GM12878 (cell line): ENCODE data around the gene BEND7. TPM values are rescaled to one million over a fixed set of nuclear protein-coding genes. Genes with fewer than 3 reads are reported as not detected.

ENCODE experiments used
- ATAC-seq: fragments of 200-7000 bp; cut with Tn5 transposase; 3 replicates; pipeline ENCODE4 v1.9.1; 2020; ENCODE audit warnings: mild to moderate bottlenecking, moderate library complexity
- BruUV-seq: library from RNA; stranded (reverse); fragments of 400-500 nt; replicated peaks from 2 replicates; lab custom pipeline; 2021; lab: Mats Ljungman, UMichigan
- CTCF ChIA-PET: fragments of 300-600 bp; sonication (Branson Sonifier 250); formaldehyde crosslinking; extraction: SDS; loops from one replicate; lab custom pipeline; 2021; ENCODE audit warnings: inconsistent platforms; lab: Yijun Ruan, JAX
- POLR2A ChIA-PET: fragments of 350-600 bp; formaldehyde crosslinking; extraction: SDS; loops from one replicate; lab custom pipeline; 2021; ENCODE audit warnings: inconsistent platforms; lab: Charles Lee
- RAD21 ChIA-PET: fragments of 300-600 bp; sonication (Branson Sonifier 250); formaldehyde crosslinking; loops from one replicate; lab custom pipeline; 2023; ENCODE audit warnings: antibody characterized with exemption; ENCODE audit not compliant: unreplicated experiment; lab: Charles Lee
- SMC1A ChIA-PET: fragments of 300-600 bp; sonication (Branson Sonifier 250); formaldehyde crosslinking; loops from one replicate; lab custom pipeline; 2023; ENCODE audit not compliant: unreplicated experiment, uncharacterized antibody; lab: Charles Lee
- DNase-seq: peaks from one replicate; pipeline ENCODE4 v3.0.0-alpha.2; 2011; ENCODE audit warnings: low read depth, low spot score
- FAIRE-seq: peaks from 3 replicates; lab custom pipeline; 2011; peaks lifted over from hg19 to GRCh38; lab: Jason Lieb, UNC
- H2AFZ ChIP-seq: 2 replicates; pipeline ENCODE4 v1.6.0; 2011; ENCODE audit warnings: low read depth, low read length, control low read depth; ENCODE audit not compliant: control insufficient read depth
- H3K27ac ChIP-seq: 2 replicates; pipeline ENCODE4 v1.5.1; 2011; ENCODE audit warnings: control low read depth; ENCODE audit not compliant: control insufficient read depth, insufficient read depth
- H3K27me3 ChIP-seq, 2 experiments: replicated peaks in 1 of 2; 2 replicates each; pipeline versions ENCODE4 v1.6.0 to v1.6.1; 2011; ENCODE audit warnings: low read length in 1 of 2; ENCODE audit not compliant: control insufficient read depth in 2 of 2, insufficient read depth in 2 of 2
- H3K36me3 ChIP-seq, 2 experiments: 2 replicates each; pipeline ENCODE4 v1.5.1; 2011; ENCODE audit warnings: low read length in 1 of 2; ENCODE audit not compliant: control insufficient read depth in 2 of 2, insufficient read depth in 2 of 2
- H3K4me1 ChIP-seq: 2 replicates; pipeline ENCODE4 v1.6.1; 2011; ENCODE audit warnings: mild to moderate bottlenecking, low read length, moderate library complexity, mixed read lengths; ENCODE audit not compliant: control insufficient read depth, insufficient read depth
- H3K4me2 ChIP-seq: 2 replicates; pipeline ENCODE4 v1.6.0; 2011; ENCODE audit warnings: control low read depth; ENCODE audit not compliant: control insufficient read depth, insufficient read depth
- H3K4me3 ChIP-seq: fragments of 200-600 bp; sonication (generic); 2 replicates; pipeline ENCODE4 v1.5.1; 2016
- H3K79me2 ChIP-seq: 2 replicates; pipeline ENCODE4 v1.6.0; 2011; ENCODE audit warnings: low read length; ENCODE audit not compliant: control insufficient read depth, insufficient read depth
- H3K9ac ChIP-seq: 2 replicates; pipeline ENCODE4 v1.8.0; 2011; ENCODE audit warnings: low read length, control low read depth, mixed read lengths; ENCODE audit not compliant: control insufficient read depth, insufficient read depth
- H3K9me3 ChIP-seq: replicated peaks from 3 replicates; pipeline ENCODE4 v1.5.1; 2011; ENCODE audit warnings: mild to moderate bottlenecking, low read length; ENCODE audit not compliant: control insufficient read depth, insufficient read depth
- H4K20me1 ChIP-seq: 2 replicates; pipeline ENCODE4 v1.6.0; 2011; ENCODE audit not compliant: control insufficient read depth, insufficient read depth
- BRCA1 ChIP-seq: IDR thresholded peaks from 2 replicates; pipeline ENCODE4 v1.6.1; 2011; ENCODE audit warnings: low read depth, low read length, improper control_type of control experiment
- CBX3 ChIP-seq: fragments of 200-600 bp; sonication (generic); IDR thresholded peaks from 2 replicates; pipeline ENCODE4 v1.6.1; 2016; ENCODE audit warnings: low read depth, borderline replicate concordance
- CREM ChIP-seq: IDR thresholded peaks from 2 replicates; pipeline ENCODE4 v1.6.1; 2014; ENCODE audit warnings: antibody characterized with exemption, low read depth
- DPF2 ChIP-seq: fragments of 450-650 bp; IDR thresholded peaks from 2 replicates; pipeline ENCODE4 v1.6.1; 2017; ENCODE audit warnings: mild to moderate bottlenecking
- HCFC1 ChIP-seq: fragments of 150-350 bp; IDR thresholded peaks from 2 replicates; pipeline ENCODE4 v1.6.1; 2014; ENCODE audit warnings: low read length
- IKZF1 ChIP-seq: fragments of 450-650 bp; conservative IDR thresholded peaks from 2 replicates; pipeline ENCODE4 v1.6.1; 2017; ENCODE audit warnings: antibody characterized with exemption, mild to moderate bottlenecking
- NBN ChIP-seq: fragments of 450-650 bp; IDR thresholded peaks from 2 replicates; pipeline ENCODE4 v1.6.1; 2016
- NFXL1 ChIP-seq: fragments of 450-650 bp; IDR thresholded peaks from 2 replicates; pipeline ENCODE4 v1.6.1; 2017; ENCODE audit warnings: antibody characterized with exemption, mild to moderate bottlenecking, borderline replicate concordance
- POLR2AphosphoS5 ChIP-seq: IDR thresholded peaks from 2 replicates; pipeline ENCODE4 v1.6.1; 2011; ENCODE audit warnings: mild to moderate bottlenecking, low read length, inconsistent platforms
- TARDBP ChIP-seq: IDR thresholded peaks from 2 replicates; pipeline ENCODE4 v1.6.1; 2016; ENCODE audit warnings: borderline replicate concordance
- WRNIP1 ChIP-seq: IDR thresholded peaks from 2 replicates; pipeline ENCODE4 v1.6.1; 2011; ENCODE audit warnings: low read depth, low read length, improper control_type of control experiment, borderline replicate concordance
- WGBS: methylation state at CpG from one replicate; pipeline ENCODE4 v1.1.6; 2016; ENCODE audit warnings: low lambda C conversion rate; ENCODE audit not compliant: insufficient replicate concordance, insufficient coverage; ENCODE audit errors: missing lambda C conversion rate; 5-methylcytosine and 5-hydroxymethylcytosine counted together
- in situ Hi-C: fragments of 300-500 bp; cut with MboI; formaldehyde crosslinking; loops from 9 replicates; pipeline ENCODE4 v1.14.3; 2018; ENCODE audit warnings: mixed read lengths
- intact Hi-C: fragments of 100-400 bp; cut with micrococcal nuclease; formaldehyde crosslinking; loops from one replicate; pipeline ENCODE4 v1.14.2; 2022; ENCODE audit not compliant: unreplicated experiment
- polyA plus RNA-seq, 11 experiments: library from polyadenylated mRNA; depleted of rRNA in 4 of 11; unstranded in 6 of 11; stranded (reverse) in 5 of 11; fragments of >200 nt; fragmentation: Nextera tagmentation in 4 of 11; fragmentation: Illumina TruSeq in 1 of 11; extraction: Ambion mirVana in 4 of 11; extraction: Trizol in 1 of 11; gene quantifications; 1 replicate in 1 of 11; 2 replicates in 10 of 11; pipeline versions ENCODE4 v1.2.1 to v1.2.3, GENCODE V29; 2011 to 2016; ENCODE audit warnings: inconsistent platforms in 2 of 11, missing spikeins in 2 of 11, low read depth in 1 of 11
- total RNA-seq, 4 experiments: library from RNA; depleted of rRNA in 3 of 4; stranded (reverse); fragments of >200 nt in 3 of 4; fragmentation: Illumina TruSeq in 1 of 4; extraction: Trizol in 1 of 4; gene quantifications; 2 replicates each; pipeline versions ENCODE4 v1.2.1 to v1.2.3, GENCODE V29; 2013 to 2021
- TF ChIP-seq, protein P1 (sequence below): fragments of 450-650 bp; formaldehyde crosslinking; IDR thresholded peaks from 2 replicates; pipeline ENCODE4 v1.4.0; 2020; ENCODE audit warnings: mild to moderate bottlenecking, moderate library complexity

The BEND7 gene
- total and polyA plus RNA-seq, 10 of the 15 experiments (the other 5 are each of a cell fraction or from before 2014, with no cell fraction given), result not detected

DNA sequence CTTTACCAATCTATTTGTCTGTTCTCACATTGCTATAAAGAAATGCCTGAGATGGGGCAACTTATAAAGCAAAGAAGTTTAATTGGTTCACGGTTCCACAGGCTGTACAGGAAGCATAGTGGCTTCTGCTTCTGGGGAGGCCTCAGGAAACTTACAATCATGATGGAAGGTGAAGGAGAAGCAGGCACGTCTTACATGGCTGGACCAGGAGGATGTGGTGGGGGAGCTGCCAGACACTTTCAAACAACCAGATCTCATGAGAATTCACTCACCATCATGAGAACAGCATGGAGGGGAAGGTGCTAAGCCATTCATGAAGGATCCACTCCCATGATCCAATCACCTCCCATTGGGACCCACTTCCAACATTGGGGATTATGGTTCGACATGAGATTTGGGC is 115.9 kb downstream of the BEND7 start:
- Histone ChIP-seq H3K27ac (no peak overlapping the region), H3K27me3 (no peaks in the 10 kb centered on the region), H3K9me3 (peaks cover 1% of the 10 kb centered on the region; the same call in 1 of the 3 replicates), H3K9ac (no peak overlapping the region), H2AFZ (no peak overlapping the region), H3K4me1 (peaks cover 8% of the 10 kb centered on the region), H3K36me3 (no peaks in the 10 kb centered on the region), H4K20me1 (no peaks in the 10 kb centered on the region), H3K4me3 (no peak overlapping the region), H3K79me2 (no peaks in the 10 kb centered on the region), H3K4me2 (no peak overlapping the region)
- no TSS peak for BruUV-seq
- in situ Hi-C loops (no loop called here), intact Hi-C loops (no loop called here)
- no peak for DNase-seq
- no peak for ATAC-seq
- TF ChIP-seq NBN, result no peak
- POLR2A ChIA-PET, result no interaction called here
- CTCF ChIA-PET, result no interaction called here
- FAIRE-seq, result no peak
- RAD21 ChIA-PET, result no interaction called here
- SMC1A ChIA-PET, result no interaction called here
- 23% methylated on average over 3 of the region's 3 CpGs for WGBS

DNA sequence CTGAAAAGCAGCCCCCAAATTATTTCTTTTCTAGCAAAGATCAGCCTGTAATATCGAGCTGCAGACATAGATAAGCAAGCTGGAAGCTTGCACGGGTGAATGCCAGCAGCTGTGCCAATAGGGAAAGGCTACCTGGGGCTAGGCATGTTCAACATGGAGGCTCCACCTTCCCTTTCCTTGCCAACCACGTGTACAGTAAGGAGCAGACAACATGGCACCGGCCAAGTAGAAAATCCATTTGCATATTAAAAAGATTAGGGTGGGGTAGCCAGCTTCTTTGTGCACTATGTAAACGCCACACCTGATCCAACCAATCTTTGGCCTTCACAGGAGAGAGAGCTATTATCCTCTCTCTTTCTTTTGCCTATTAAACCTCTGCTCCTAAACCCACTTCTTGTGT is 124.0 kb downstream of the BEND7 start:
- POLR2A ChIA-PET, result interaction anchor here (0.5 kb wide), 1 partner anchor 331 kb away, joined by 3 read pairs; no protein-coding TSS in a partner anchor
- WGBS, result 23% methylated on average over 5 of the region's 5 CpGs

More for the DNA sequence above, 124.0 kb downstream of the BEND7 start:
- FAIRE-seq, result no peak
- no peak overlapping the region for H3K4me3 ChIP-seq
- no peak for DNase-seq
- no peak overlapping the region for H2AFZ ChIP-seq
- no TSS peak for BruUV-seq
- ChIA-PET RAD21 (no interaction called here), SMC1A (interaction anchor here (0.6 to 1.0 kb wide), 2 partner anchors 32 to 875 kb away, joined by 3 read pairs; no protein-coding TSS in a partner anchor), CTCF (interaction anchor here (0.6 to 1.7 kb wide), 4 partner anchors 32 to 141 kb away, joined by 3 to 4 read pairs (median 3); no protein-coding TSS in a partner anchor)
- no peaks in the 10 kb centered on the region for H4K20me1 ChIP-seq
- no peaks in the 10 kb centered on the region; a peak in 1 of 4 replicates for H3K27me3 ChIP-seq
- intact Hi-C loops (no loop called here), in situ Hi-C loops (no loop called here)
- H3K9ac ChIP-seq, result no peak overlapping the region
- H3K27ac ChIP-seq, result no peak overlapping the region
- H3K4me2 ChIP-seq, result no peak overlapping the region
- ATAC-seq, result no peak
- no peaks in the 10 kb centered on the region for H3K79me2 ChIP-seq
- H3K36me3 ChIP-seq, result no peaks in the 10 kb centered on the region
- TF ChIP-seq WRNIP1 (no peak), BRCA1 (no peak), CBX3 (no peak), CREM (no peak), NFXL1 (no peak), TARDBP (no peak), POLR2AphosphoS5 (no peak), HCFC1 (no peak), DPF2 (no peak), IKZF1 (no peak)
- TF ChIP-seq, protein P1, sequence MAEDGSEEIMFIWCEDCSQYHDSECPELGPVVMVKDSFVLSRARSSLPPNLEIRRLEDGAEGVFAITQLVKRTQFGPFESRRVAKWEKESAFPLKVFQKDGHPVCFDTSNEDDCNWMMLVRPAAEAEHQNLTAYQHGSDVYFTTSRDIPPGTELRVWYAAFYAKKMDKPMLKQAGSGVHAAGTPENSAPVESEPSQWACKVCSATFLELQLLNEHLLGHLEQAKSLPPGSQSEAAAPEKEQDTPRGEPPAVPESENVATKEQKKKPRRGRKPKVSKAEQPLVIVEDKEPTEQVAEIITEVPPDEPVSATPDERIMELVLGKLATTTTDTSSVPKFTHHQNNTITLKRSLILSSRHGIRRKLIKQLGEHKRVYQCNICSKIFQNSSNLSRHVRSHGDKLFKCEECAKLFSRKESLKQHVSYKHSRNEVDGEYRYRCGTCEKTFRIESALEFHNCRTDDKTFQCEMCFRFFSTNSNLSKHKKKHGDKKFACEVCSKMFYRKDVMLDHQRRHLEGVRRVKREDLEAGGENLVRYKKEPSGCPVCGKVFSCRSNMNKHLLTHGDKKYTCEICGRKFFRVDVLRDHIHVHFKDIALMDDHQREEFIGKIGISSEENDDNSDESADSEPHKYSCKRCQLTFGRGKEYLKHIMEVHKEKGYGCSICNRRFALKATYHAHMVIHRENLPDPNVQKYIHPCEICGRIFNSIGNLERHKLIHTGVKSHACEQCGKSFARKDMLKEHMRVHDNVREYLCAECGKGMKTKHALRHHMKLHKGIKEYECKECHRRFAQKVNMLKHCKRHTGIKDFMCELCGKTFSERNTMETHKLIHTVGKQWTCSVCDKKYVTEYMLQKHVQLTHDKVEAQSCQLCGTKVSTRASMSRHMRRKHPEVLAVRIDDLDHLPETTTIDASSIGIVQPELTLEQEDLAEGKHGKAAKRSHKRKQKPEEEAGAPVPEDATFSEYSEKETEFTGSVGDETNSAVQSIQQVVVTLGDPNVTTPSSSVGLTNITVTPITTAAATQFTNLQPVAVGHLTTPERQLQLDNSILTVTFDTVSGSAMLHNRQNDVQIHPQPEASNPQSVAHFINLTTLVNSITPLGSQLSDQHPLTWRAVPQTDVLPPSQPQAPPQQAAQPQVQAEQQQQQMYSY, result no peak
- no peaks in the 10 kb centered on the region for H3K4me1 ChIP-seq
- H3K9me3 ChIP-seq, result no peaks in the 10 kb centered on the region
